ENCODE data around the gene HIPK3. TPM values are rescaled to one million over a fixed set of nuclear protein-coding genes. Genes with fewer than 3 reads are reported as not detected.
A peak's percentile ranks its signal among the peaks of the same experiment; 100 is the strongest.

HIPK3 gene
- total and polyA plus RNA-seq, 10 of the 15 experiments (the other 5 are each of a cell fraction or from before 2014, with no cell fraction given): 3.4 to 26.5 (median 13.6) TPM

DNA sequence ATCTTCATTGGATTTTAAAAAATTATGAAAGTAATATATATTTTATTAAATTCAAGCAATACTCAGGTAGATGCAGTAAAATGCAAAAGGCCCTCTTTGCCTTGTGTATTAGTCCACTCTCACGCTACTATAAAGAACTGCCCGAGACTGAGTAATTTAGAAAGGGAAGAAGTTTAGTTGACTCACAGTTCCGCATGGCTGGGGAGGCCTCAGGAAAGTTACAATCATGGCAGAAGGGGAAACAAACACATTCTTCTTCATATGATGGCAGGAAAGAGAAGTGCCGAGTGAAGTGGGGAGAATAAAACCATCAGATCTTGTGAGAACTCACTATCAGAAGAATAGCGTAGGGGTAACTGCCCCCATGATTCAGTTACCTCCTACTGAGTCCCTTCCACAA is 130.8 kb downstream of the HIPK3 start (continued):
- TF ChIP-seq, protein P1, sequence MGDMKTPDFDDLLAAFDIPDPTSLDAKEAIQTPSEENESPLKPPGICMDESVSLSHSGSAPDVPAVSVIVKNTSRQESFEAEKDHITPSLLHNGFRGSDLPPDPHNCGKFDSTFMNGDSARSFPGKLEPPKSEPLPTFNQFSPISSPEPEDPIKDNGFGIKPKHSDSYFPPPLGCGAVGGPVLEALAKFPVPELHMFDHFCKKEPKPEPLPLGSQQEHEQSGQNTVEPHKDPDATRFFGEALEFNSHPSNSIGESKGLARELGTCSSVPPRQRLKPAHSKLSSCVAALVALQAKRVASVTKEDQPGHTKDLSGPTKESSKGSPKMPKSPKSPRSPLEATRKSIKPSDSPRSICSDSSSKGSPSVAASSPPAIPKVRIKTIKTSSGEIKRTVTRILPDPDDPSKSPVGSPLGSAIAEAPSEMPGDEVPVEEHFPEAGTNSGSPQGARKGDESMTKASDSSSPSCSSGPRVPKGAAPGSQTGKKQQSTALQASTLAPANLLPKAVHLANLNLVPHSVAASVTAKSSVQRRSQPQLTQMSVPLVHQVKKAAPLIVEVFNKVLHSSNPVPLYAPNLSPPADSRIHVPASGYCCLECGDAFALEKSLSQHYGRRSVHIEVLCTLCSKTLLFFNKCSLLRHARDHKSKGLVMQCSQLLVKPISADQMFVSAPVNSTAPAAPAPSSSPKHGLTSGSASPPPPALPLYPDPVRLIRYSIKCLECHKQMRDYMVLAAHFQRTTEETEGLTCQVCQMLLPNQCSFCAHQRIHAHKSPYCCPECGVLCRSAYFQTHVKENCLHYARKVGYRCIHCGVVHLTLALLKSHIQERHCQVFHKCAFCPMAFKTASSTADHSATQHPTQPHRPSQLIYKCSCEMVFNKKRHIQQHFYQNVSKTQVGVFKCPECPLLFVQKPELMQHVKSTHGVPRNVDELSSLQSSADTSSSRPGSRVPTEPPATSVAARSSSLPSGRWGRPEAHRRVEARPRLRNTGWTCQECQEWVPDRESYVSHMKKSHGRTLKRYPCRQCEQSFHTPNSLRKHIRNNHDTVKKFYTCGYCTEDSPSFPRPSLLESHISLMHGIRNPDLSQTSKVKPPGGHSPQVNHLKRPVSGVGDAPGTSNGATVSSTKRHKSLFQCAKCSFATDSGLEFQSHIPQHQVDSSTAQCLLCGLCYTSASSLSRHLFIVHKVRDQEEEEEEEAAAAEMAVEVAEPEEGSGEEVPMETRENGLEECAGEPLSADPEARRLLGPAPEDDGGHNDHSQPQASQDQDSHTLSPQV (IDR thresholded peaks at IDR 0.05): no peak
- TF ChIP-seq NBN (IDR thresholded peaks at IDR 0.05) (peak; percentile 33; the same call in 1 of the 2 replicates), TBL1XR1 (IDR thresholded peaks at IDR 0.05; ENCODE audit: low read depth, low read length) (no peak), RAD51 (IDR thresholded peaks at IDR 0.05) (no peak), GABPA (IDR thresholded peaks at IDR 0.05; ENCODE audit: low read depth) (0 out of 2 replicates have a peak, but pooled peaks have one; percentile 25), SRF (IDR thresholded peaks at IDR 0.05; ENCODE audit: low read depth in 2 of 2, low read length in 2 of 2) (no peak), SREBF1 (IDR thresholded peaks at IDR 0.05; ENCODE audit: low read length) (no peak), BACH1 (IDR thresholded peaks at IDR 0.05; ENCODE audit: borderline replicate concordance) (no peak; the same call in 1 of the 2 replicates), ZNF622 (IDR thresholded peaks at IDR 0.05) (no peak), NR2F1 (conservative IDR thresholded peaks at IDR 0.05) (no peak), CHD2 (IDR thresholded peaks at IDR 0.05; ENCODE audit: borderline replicate concordance, low read depth, low read length) (no peak), SUZ12 (IDR thresholded peaks at IDR 0.05; ENCODE audit: unreplicated experiment) (no peak), ZNF274 (IDR thresholded peaks at IDR 0.05; ENCODE audit: insufficient read depth, insufficient read length) (no peak), BCL11A (IDR thresholded peaks at IDR 0.05; ENCODE audit: low read depth, low read length) (peak; percentile 63; the same call in 1 of the 2 replicates), RELB (IDR thresholded peaks at IDR 0.05; ENCODE audit: low read depth) (peak; percentile 62; the same call in 1 of the 2 replicates), NRF1 (conservative IDR thresholded peaks at IDR 0.05; ENCODE audit: low read depth, low read length) (no peak), PAX5 (IDR thresholded peaks at IDR 0.05; ENCODE audit: borderline replicate concordance, low read depth, low read length) (peak; percentile 91), RBBP5 (conservative IDR thresholded peaks at IDR 0.05) (no peak)
- TF ChIP-seq, protein P2, sequence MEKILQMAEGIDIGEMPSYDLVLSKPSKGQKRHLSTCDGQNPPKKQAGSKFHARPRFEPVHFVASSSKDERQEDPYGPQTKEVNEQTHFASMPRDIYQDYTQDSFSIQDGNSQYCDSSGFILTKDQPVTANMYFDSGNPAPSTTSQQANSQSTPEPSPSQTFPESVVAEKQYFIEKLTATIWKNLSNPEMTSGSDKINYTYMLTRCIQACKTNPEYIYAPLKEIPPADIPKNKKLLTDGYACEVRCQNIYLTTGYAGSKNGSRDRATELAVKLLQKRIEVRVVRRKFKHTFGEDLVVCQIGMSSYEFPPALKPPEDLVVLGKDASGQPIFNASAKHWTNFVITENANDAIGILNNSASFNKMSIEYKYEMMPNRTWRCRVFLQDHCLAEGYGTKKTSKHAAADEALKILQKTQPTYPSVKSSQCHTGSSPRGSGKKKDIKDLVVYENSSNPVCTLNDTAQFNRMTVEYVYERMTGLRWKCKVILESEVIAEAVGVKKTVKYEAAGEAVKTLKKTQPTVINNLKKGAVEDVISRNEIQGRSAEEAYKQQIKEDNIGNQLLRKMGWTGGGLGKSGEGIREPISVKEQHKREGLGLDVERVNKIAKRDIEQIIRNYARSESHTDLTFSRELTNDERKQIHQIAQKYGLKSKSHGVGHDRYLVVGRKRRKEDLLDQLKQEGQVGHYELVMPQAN (conservative IDR thresholded peaks at IDR 0.05): no peak
- TF ChIP-seq, protein P3, sequence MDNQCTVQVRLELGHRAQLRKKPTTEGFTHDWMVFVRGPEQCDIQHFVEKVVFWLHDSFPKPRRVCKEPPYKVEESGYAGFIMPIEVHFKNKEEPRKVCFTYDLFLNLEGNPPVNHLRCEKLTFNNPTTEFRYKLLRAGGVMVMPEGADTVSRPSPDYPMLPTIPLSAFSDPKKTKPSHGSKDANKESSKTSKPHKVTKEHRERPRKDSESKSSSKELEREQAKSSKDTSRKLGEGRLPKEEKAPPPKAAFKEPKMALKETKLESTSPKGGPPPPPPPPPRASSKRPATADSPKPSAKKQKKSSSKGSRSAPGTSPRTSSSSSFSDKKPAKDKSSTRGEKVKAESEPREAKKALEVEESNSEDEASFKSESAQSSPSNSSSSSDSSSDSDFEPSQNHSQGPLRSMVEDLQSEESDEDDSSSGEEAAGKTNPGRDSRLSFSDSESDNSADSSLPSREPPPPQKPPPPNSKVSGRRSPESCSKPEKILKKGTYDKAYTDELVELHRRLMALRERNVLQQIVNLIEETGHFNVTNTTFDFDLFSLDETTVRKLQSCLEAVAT (IDR thresholded peaks at IDR 0.05): no peak
